ENCODE measurements around the gene ATP5F1B.

The ATP5F1B gene

DNA sequence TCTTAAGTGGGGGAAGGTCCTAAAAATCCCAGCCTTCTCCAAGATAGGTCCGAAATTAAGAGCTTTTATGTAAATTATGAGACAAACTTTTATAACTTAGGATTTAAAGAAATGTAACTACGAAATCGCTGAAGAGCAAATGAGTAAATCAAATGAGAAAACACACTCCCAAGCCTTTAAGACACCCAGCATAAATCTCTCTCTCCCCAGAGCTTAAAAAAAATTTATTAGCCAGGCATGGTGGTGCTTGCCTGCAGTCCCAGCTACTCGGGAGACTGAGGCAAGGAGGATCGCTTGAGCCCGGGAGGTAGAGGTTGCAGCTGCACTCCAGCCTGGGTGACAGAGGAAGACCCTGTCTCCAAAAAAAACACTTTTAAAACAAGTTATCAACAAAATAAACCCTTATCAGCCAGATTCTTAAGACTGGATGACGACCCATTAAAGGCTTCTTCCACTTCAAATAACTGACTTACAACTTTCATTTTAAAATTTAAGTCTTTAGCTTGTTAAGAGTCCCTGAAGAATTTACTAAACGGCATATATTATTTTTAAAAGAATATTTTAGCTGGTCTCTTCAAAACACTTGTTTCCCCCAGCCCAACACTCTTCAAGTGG lies 39.1 kb upstream of the ATP5F1B start:
- DNase-seq (ENCODE audit: extremely low spot score) = no peak
- TF ChIP-seq CTCF (IDR thresholded peaks at IDR 0.05; ENCODE audit: control extremely low read depth, extremely low read depth, low read depth, missing control alignments) = no peak
- POLR2A ChIA-PET = interaction anchor here (1.7 kb wide), 1 partner anchor 48 kb away, joined by 6 read pairs; no protein-coding TSS in a partner anchor
- CTCF ChIA-PET = interaction anchor here (0.7 to 2.6 kb wide), 4 partner anchors 16 to 342 kb away, joined by 3 to 10 read pairs (median 7); no protein-coding TSS in a partner anchor

DNA sequence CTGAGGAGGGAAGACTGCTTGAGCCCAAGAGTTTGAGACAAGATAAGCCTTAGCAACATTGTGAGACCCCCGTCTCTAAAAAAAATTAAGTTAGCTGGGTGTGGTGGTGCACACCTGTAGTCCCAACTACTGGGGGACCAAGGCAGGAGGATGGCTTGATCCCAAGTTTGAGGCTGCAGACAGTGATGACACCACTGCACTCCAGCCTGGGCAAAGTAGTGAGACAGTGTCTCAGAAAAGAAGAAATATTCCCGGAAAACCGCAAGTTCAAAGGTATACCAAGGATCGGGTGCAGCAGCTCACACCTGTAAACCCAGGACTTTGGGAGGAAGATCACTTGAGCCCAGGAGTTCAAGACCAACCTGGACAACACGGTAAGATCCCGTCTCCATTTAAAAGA lies 36.5 kb upstream of the ATP5F1B start:
- CTCF ChIA-PET = interaction anchor here (1.2 kb wide), 1 partner anchor 25 kb away, joined by 3 read pairs; no protein-coding TSS in a partner anchor
- POLR2A ChIA-PET = no interaction called here

DNA sequence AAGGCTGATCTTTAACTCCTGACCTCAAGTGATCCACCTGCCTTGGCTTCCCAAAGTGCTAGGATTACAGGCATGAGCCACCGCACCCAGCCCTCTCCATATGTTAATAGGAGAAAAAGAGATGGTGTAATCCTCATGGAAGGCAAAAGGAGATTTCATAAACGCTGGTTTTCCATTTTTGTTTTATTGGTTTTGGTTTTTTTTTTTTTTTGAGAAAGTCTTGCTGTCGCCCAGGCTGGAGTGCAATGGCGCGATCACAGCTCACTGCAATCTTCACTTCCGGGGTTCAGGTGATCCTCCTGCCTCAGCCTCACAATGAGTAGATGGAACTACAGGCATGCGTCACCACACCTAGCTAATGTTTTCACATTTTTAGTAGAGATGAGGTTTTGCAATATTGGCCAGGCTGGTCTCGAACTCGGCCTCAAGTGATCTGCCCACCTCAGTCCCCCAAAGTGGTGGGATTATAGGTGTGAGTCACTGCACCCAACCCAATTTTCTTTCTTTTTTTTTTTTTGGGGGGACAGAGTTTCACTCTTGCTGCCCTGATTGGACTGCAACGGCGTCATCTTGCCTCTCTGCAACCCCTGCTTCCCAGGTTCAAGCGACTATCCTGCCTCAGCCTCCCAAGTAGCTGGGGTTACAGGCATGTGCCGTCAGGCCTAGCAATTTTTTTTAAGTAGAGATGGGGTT lies 34.2 kb upstream of the ATP5F1B start:
- TF ChIP-seq CTCF (IDR thresholded peaks at IDR 0.05; ENCODE audit: control extremely low read depth, extremely low read depth, low read depth, missing control alignments) = no peak
- ChIA-PET POLR2A (interaction anchor here (0.6 to 1.6 kb wide), 3 partner anchors 8 to 68 kb away, joined by 5 to 13 read pairs (median 7); partner anchors contain the start of gene PTGES3), CTCF (interaction anchor here (0.7 to 2.1 kb wide), 5 partner anchors 10 to 40 kb away, joined by 3 to 6 read pairs (median 3); no protein-coding TSS in a partner anchor)
- DNase-seq (ENCODE audit: extremely low spot score) = no peak

More for the DNA sequence above, 36.5 kb upstream of the ATP5F1B start:
- TF ChIP-seq CTCF (IDR thresholded peaks at IDR 0.05; ENCODE audit: control extremely low read depth, extremely low read depth, low read depth, missing control alignments) = no peak
- no peak for DNase-seq (ENCODE audit: extremely low spot score)

DNA sequence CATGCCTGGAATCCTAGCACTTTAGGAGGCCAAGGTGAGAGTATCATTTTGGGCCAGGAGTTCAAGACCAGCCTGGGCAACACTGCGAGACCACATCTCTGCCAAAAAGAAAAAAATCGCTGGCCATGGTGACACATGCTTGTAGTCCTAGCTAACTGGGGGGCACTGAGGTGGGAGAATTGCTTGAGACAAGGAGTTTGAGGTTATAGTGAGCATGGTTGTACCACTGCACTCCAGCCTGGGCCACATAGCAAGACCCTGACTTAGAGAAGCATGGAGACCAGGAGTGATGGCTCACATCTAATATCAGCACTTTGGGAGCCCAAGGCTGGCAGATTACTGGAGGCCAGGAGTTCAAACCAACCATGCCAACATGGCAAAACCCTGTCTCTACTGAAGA lies 33.1 kb upstream of the ATP5F1B start:
- ChIA-PET CTCF (interaction anchor here (1.5 to 2.5 kb wide), 3 partner anchors 9 to 42 kb away, joined by 3 to 7 read pairs (median 6); no protein-coding TSS in a partner anchor), POLR2A (interaction anchor here (0.5 to 1.6 kb wide), 3 partner anchors 9 to 119 kb away, joined by 4 to 13 read pairs (median 4); partner anchors contain the start of gene PTGES3)
- no peak for DNase-seq (ENCODE audit: extremely low spot score)
- no peak for TF ChIP-seq CTCF (IDR thresholded peaks at IDR 0.05; ENCODE audit: control extremely low read depth, extremely low read depth, low read depth, missing control alignments)

- POLR2A ChIA-PET = interaction anchor here (0.6 to 1.2 kb wide), 4 partner anchors 11 to 72 kb away, joined by 4 to 5 read pairs (median 4); partner anchors contain the start of genes ATP5F1B and PTGES3
- peak; percentile 39 for DNase-seq (ENCODE audit: extremely low spot score)
- TF ChIP-seq CTCF (IDR thresholded peaks at IDR 0.05; ENCODE audit: control extremely low read depth, extremely low read depth, low read depth, missing control alignments) = no peak
- CTCF ChIA-PET = interaction anchor here (1.0 to 2.5 kb wide), 4 partner anchors 11 to 49 kb away, joined by 3 to 7 read pairs (median 4); no protein-coding TSS in a partner anchor
These were observed 31.9 kb upstream of the ATP5F1B start for GRCh38 chr12:56677680-56678079.

DNA sequence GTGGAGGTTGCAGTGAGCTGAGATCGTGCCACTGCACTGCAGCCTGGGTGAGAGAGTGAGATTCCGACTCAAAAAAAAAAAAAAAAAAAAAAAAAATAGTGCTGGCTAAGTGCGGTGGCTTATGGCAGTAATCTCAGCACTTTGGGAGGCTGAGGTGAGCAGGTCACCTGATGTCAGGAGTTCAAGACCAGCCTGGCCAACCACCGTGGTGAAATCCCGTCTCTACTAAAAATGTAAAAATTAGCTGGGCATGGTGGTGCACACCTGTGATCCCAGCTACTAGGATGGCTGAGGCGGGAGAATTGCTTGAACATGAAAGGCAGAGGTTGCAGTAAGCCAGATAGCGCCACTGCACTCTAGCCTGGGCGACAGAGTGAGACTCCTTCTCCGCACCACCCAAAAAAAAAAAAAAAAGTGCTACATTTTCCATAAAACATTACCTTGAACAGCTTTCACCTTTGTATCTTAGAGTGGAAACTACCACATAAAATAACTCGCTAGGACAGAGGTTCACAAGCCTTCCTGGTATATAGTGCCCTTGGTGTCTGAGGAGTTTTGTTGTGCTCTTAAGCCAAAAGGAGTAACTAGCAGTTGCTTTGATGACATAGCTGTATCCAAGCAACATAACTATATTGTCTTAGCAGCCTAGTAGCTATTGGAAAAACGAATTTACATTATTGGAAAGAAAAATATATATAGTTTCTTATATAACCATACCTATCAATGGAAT lies 31.2 kb upstream of the ATP5F1B start:
- no peak for TF ChIP-seq CTCF (IDR thresholded peaks at IDR 0.05; ENCODE audit: control extremely low read depth, extremely low read depth, low read depth, missing control alignments)
- ChIA-PET CTCF (interaction anchor here (1.0 to 2.5 kb wide), 2 partner anchors 18 to 40 kb away, joined by 4 to 7 read pairs; no protein-coding TSS in a partner anchor), POLR2A (interaction anchor here (0.6 to 1.0 kb wide), 4 partner anchors 11 to 71 kb away, joined by 4 to 6 read pairs (median 4); partner anchors contain the start of genes ATP5F1B and PTGES3)
- no peak for DNase-seq (ENCODE audit: extremely low spot score)

Measured in GM10248 (cell line).